GM23338 (cell line): ENCODE measurements around the gene PBX3. TPM values are rescaled to one million over a fixed set of nuclear protein-coding genes. Genes with fewer than 3 reads are reported as not detected.

Experiments used
- ATAC-seq: fragments of 200-7000 bp; cut with Tn5 transposase; 3 replicates; pipeline ENCODE4 v1.9.1; 2020
- DNase-seq: peaks from one replicate; pipeline ENCODE4 v3.0.0-alpha.2; 2015; ENCODE audit warnings: low spot score
- H2AFZ ChIP-seq: fragments of 200-600 bp; sonication (generic); 2 replicates; pipeline ENCODE4 v1.8.0; 2016; ENCODE audit warnings: antibody characterized with exemption, mild to moderate bottlenecking, moderate library complexity
- H3F3A ChIP-seq: fragments of 200-600 bp; sonication (generic); replicated peaks from 2 replicates; pipeline ENCODE4 v1.8.0; 2017; ENCODE audit warnings: antibody characterized with exemption, mixed run types, low read depth
- H3K27ac ChIP-seq: fragments of 200-600 bp; sonication (generic); 2 replicates; pipeline ENCODE4 v1.6.1; 2016; ENCODE audit warnings: low read depth
- H3K27me3 ChIP-seq: fragments of 200-600 bp; sonication (generic); 2 replicates; pipeline ENCODE4 v1.8.0; 2016; ENCODE audit warnings: mild to moderate bottlenecking, mixed run types, moderate library complexity; ENCODE audit not compliant: insufficient read depth
- H3K36me3 ChIP-seq: fragments of 200-600 bp; sonication (generic); 2 replicates; pipeline ENCODE4 v1.8.0; 2016; ENCODE audit warnings: mild to moderate bottlenecking; ENCODE audit not compliant: insufficient read depth
- H3K4me1 ChIP-seq: fragments of 200-600 bp; sonication (generic); 2 replicates; pipeline ENCODE4 v1.8.0; 2016; ENCODE audit warnings: mild to moderate bottlenecking, moderate library complexity; ENCODE audit not compliant: insufficient read depth
- H3K4me2 ChIP-seq: fragments of 200-600 bp; sonication (generic); 2 replicates; pipeline ENCODE4 v1.7.1; 2017; ENCODE audit warnings: mixed run types
- H3K4me3 ChIP-seq: fragments of 200-600 bp; sonication (generic); 2 replicates; pipeline ENCODE4 v1.6.1; 2016; ENCODE audit warnings: mixed run types
- H3K79me2 ChIP-seq: fragments of 200-600 bp; sonication (generic); replicated peaks from 2 replicates; pipeline ENCODE4 v1.8.0; 2017; ENCODE audit warnings: mild to moderate bottlenecking; ENCODE audit not compliant: insufficient read depth
- H3K9me2 ChIP-seq: fragments of 200-600 bp; sonication (generic); 2 replicates; pipeline ENCODE4 v1.8.0; 2017; ENCODE audit not compliant: insufficient read depth
- H4K20me1 ChIP-seq: fragments of 200-600 bp; sonication (generic); replicated peaks from 2 replicates; pipeline ENCODE4 v1.8.0; 2017; ENCODE audit warnings: mild to moderate bottlenecking; ENCODE audit not compliant: insufficient read depth
- H3K27ac Mint-ChIP-seq: 2 replicates; pipeline ENCODE4 v1.8.0; 2020; ENCODE audit warnings: inconsistent platforms, mild to moderate bottlenecking, moderate library complexity, mixed read lengths
- H3K27me3 Mint-ChIP-seq: 3 replicates; pipeline ENCODE4 v1.8.0; 2022; ENCODE audit warnings: low read depth, mild to moderate bottlenecking, moderate library complexity, mixed read lengths, inconsistent platforms; ENCODE audit not compliant: insufficient read depth, poor library complexity
- H3K36me3 Mint-ChIP-seq: 3 replicates; pipeline ENCODE4 v1.8.0; 2021; ENCODE audit warnings: low read depth, mild to moderate bottlenecking, inconsistent platforms, moderate library complexity, mixed read lengths
- H3K4me1 Mint-ChIP-seq: 3 replicates; pipeline ENCODE4 v1.8.0; 2020; ENCODE audit warnings: mild to moderate bottlenecking, inconsistent platforms, mixed read lengths
- H3K4me3 Mint-ChIP-seq: 3 replicates; pipeline ENCODE4 v1.8.0; 2021; ENCODE audit warnings: moderate library complexity, mild to moderate bottlenecking, inconsistent platforms, mixed read lengths
- H3K9me3 Mint-ChIP-seq: 3 replicates; pipeline ENCODE4 v1.8.0; 2020; ENCODE audit warnings: moderate library complexity, mild to moderate bottlenecking, inconsistent platforms, mixed read lengths
- EZH2 ChIP-seq: fragments of 200-600 bp; sonication (generic); IDR thresholded peaks from one replicate; pipeline ENCODE4 v1.8.0; 2017; ENCODE audit warnings: antibody characterized with exemption, mild to moderate bottlenecking, low read depth; ENCODE audit not compliant: unreplicated experiment
- EZH2phosphoT487 ChIP-seq: fragments of 200-600 bp; sonication (generic); IDR thresholded peaks from one replicate; pipeline ENCODE4 v1.8.1; 2018; ENCODE audit warnings: antibody characterized with exemption; ENCODE audit not compliant: unreplicated experiment
- JUNB ChIP-seq: IDR thresholded peaks from one replicate; pipeline ENCODE4 v1.6.1; 2016; ENCODE audit warnings: antibody characterized with exemption; ENCODE audit not compliant: unreplicated experiment
- POLR2AphosphoS5 ChIP-seq: IDR thresholded peaks from 2 replicates; pipeline ENCODE4 v1.6.1; 2016; ENCODE audit warnings: antibody characterized with exemption, low read depth
- STAT1 ChIP-seq: IDR thresholded peaks from one replicate; pipeline ENCODE4 v1.6.1; 2016; ENCODE audit warnings: antibody characterized with exemption; ENCODE audit not compliant: unreplicated experiment
- ZNF331 ChIP-seq: fragments of 250-450 bp; sonication (Bioruptor Pico); IDR thresholded peaks from 2 replicates; pipeline ENCODE4 v1.5.0; 2020; ENCODE audit warnings: low read depth, mild to moderate bottlenecking, moderate library complexity
- polyA plus RNA-seq: library from polyadenylated mRNA; unstranded; fragments of >200 nt; fragmentation: Nextera tagmentation; extraction: Ambion mirVana; gene quantifications from 2 replicates; pipeline ENCODE4 v1.2.1, GENCODE V29; 2016
- total RNA-seq: library from RNA; depleted of rRNA; stranded (reverse); fragments of >200 nt; shearing (Covaris generic); gene quantifications from 2 replicates; pipeline ENCODE4 v1.2.3, GENCODE V29; 2014
- TF ChIP-seq, protein P1 (sequence below): IDR thresholded peaks from 2 replicates; pipeline ENCODE4 v1.6.1; 2016; ENCODE audit warnings: antibody characterized with exemption
- TF ChIP-seq, protein P2 (sequence below): fragments of 250-450 bp; sonication (Bioruptor Pico); IDR thresholded peaks from 2 replicates; pipeline ENCODE4 v1.5.0; 2020; ENCODE audit warnings: mild to moderate bottlenecking, moderate library complexity
- TF ChIP-seq, protein P3 (sequence below): IDR thresholded peaks from one replicate; pipeline ENCODE4 v1.6.1; 2018; ENCODE audit warnings: antibody characterized with exemption; ENCODE audit not compliant: unreplicated experiment
- TF ChIP-seq, protein P4 (sequence below), 2 experiments: fragments of 200-600 bp in 1 of 2; sonication (generic) in 1 of 2; conservative IDR thresholded peaks; 2 replicates each; pipeline versions ENCODE4 v1.5.1 to v1.6.1; 2016 to 2017; ENCODE audit warnings: antibody characterized with exemption in 2 of 2, low read depth in 2 of 2, mild to moderate bottlenecking in 2 of 2, moderate library complexity in 1 of 2

PBX3 gene
- total and polyA plus RNA-seq, 2 experiments from 2014 or later = 28.9 to 50.5 TPM

DNA sequence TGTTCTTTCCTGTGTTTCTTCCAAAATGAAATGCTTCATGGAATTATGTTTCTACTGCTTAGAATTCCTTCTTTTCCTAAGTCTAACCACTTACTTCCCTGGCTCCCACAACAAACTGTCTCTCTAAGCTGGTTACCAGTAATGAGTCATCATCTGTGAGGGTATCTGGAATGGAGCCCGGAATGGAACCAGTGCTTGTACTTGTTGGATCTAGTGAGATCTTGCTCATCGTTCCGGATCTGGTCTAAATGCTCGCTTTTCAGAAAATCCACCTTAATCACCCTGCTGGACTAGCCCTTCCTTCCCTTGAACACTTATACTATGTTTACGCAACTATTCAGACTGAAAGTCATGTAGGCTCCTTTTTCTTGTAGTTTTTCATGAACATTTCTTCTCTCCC lies 184.8 kb downstream of the PBX3 start:
- Histone ChIP-seq H3K27ac (peak overlapping the region; percentile 10; the same call in 1 of the 2 replicates), H3K9me2 (no peaks in the 10 kb centered on the region)
- no peak overlapping the region for H3K27ac Mint-ChIP-seq

More for the DNA sequence above, 184.8 kb downstream of the PBX3 start:
- Histone ChIP-seq H3K4me2 (no peak overlapping the region), H3K4me1 (peaks cover 6% of the 10 kb centered on the region), H3K79me2 (0 out of 2 replicates have a peak, but pooled peaks cover under 1% of the 10 kb centered on the region), H3K27me3 (no peaks in the 10 kb centered on the region), H3K4me3 (no peak overlapping the region), H3F3A (no peaks in the 10 kb centered on the region), H2AFZ (no peak overlapping the region), H4K20me1 (no peaks in the 10 kb centered on the region), H3K36me3 (peaks cover 6% of the 10 kb centered on the region; the same call in 1 of the 2 replicates)
- ATAC-seq (no peak), DNase-seq (no peak)
- H3K4me1 Mint-ChIP-seq = peaks cover 15% of the 10 kb centered on the region
- H3K9me3 Mint-ChIP-seq = no peaks in the 10 kb centered on the region
- no peaks in the 10 kb centered on the region for H3K27me3 Mint-ChIP-seq
- TF ChIP-seq JUNB (no peak), STAT1 (no peak), EZH2phosphoT487 (no peak), EZH2 (no peak), ZNF331 (CRISPR knock-in tag) (no peak), POLR2AphosphoS5 (no peak)
- TF ChIP-seq, protein P1, sequence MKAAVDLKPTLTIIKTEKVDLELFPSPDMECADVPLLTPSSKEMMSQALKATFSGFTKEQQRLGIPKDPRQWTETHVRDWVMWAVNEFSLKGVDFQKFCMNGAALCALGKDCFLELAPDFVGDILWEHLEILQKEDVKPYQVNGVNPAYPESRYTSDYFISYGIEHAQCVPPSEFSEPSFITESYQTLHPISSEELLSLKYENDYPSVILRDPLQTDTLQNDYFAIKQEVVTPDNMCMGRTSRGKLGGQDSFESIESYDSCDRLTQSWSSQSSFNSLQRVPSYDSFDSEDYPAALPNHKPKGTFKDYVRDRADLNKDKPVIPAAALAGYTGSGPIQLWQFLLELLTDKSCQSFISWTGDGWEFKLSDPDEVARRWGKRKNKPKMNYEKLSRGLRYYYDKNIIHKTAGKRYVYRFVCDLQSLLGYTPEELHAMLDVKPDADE = no peak
- TF ChIP-seq, protein P2, sequence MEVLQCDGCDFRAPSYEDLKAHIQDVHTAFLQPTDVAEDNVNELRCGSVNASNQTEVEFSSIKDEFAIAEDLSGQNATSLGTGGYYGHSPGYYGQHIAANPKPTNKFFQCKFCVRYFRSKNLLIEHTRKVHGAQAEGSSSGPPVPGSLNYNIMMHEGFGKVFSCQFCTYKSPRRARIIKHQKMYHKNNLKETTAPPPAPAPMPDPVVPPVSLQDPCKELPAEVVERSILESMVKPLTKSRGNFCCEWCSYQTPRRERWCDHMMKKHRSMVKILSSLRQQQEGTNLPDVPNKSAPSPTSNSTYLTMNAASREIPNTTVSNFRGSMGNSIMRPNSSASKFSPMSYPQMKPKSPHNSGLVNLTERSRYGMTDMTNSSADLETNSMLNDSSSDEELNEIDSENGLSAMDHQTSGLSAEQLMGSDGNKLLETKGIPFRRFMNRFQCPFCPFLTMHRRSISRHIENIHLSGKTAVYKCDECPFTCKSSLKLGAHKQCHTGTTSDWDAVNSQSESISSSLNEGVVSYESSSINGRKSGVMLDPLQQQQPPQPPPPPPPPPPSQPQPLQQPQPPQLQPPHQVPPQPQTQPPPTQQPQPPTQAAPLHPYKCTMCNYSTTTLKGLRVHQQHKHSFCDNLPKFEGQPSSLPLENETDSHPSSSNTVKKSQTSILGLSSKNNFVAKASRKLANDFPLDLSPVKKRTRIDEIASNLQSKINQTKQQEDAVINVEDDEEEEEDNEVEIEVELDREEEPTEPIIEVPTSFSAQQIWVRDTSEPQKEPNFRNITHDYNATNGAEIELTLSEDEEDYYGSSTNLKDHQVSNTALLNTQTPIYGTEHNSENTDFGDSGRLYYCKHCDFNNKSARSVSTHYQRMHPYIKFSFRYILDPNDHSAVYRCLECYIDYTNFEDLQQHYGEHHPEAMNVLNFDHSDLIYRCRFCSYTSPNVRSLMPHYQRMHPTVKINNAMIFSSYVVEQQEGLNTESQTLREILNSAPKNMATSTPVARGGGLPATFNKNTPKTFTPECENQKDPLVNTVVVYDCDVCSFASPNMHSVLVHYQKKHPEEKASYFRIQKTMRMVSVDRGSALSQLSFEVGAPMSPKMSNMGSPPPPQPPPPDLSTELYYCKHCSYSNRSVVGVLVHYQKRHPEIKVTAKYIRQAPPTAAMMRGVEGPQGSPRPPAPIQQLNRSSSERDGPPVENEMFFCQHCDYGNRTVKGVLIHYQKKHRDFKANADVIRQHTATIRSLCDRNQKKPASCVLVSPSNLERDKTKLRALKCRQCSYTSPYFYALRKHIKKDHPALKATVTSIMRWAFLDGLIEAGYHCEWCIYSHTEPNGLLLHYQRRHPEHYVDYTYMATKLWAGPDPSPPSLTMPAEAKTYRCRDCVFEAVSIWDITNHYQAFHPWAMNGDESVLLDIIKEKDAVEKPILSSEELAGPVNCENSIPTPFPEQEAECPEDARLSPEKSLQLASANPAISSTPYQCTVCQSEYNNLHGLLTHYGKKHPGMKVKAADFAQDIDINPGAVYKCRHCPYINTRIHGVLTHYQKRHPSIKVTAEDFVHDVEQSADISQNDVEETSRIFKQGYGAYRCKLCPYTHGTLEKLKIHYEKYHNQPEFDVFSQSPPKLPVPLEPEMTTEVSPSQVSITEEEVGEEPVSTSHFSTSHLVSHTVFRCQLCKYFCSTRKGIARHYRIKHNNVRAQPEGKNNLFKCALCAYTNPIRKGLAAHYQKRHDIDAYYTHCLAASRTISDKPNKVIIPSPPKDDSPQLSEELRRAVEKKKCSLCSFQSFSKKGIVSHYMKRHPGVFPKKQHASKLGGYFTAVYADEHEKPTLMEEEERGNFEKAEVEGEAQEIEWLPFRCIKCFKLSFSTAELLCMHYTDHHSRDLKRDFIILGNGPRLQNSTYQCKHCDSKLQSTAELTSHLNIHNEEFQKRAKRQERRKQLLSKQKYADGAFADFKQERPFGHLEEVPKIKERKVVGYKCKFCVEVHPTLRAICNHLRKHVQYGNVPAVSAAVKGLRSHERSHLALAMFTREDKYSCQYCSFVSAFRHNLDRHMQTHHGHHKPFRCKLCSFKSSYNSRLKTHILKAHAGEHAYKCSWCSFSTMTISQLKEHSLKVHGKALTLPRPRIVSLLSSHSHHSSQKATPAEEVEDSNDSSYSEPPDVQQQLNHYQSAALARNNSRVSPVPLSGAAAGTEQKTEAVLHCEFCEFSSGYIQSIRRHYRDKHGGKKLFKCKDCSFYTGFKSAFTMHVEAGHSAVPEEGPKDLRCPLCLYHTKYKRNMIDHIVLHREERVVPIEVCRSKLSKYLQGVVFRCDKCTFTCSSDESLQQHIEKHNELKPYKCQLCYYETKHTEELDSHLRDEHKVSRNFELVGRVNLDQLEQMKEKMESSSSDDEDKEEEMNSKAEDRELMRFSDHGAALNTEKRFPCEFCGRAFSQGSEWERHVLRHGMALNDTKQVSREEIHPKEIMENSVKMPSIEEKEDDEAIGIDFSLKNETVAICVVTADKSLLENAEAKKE (CRISPR knock-in tag) = no peak
- TF ChIP-seq, protein P3, sequence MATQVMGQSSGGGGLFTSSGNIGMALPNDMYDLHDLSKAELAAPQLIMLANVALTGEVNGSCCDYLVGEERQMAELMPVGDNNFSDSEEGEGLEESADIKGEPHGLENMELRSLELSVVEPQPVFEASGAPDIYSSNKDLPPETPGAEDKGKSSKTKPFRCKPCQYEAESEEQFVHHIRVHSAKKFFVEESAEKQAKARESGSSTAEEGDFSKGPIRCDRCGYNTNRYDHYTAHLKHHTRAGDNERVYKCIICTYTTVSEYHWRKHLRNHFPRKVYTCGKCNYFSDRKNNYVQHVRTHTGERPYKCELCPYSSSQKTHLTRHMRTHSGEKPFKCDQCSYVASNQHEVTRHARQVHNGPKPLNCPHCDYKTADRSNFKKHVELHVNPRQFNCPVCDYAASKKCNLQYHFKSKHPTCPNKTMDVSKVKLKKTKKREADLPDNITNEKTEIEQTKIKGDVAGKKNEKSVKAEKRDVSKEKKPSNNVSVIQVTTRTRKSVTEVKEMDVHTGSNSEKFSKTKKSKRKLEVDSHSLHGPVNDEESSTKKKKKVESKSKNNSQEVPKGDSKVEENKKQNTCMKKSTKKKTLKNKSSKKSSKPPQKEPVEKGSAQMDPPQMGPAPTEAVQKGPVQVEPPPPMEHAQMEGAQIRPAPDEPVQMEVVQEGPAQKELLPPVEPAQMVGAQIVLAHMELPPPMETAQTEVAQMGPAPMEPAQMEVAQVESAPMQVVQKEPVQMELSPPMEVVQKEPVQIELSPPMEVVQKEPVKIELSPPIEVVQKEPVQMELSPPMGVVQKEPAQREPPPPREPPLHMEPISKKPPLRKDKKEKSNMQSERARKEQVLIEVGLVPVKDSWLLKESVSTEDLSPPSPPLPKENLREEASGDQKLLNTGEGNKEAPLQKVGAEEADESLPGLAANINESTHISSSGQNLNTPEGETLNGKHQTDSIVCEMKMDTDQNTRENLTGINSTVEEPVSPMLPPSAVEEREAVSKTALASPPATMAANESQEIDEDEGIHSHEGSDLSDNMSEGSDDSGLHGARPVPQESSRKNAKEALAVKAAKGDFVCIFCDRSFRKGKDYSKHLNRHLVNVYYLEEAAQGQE = no peak
- TF ChIP-seq, protein P4, sequence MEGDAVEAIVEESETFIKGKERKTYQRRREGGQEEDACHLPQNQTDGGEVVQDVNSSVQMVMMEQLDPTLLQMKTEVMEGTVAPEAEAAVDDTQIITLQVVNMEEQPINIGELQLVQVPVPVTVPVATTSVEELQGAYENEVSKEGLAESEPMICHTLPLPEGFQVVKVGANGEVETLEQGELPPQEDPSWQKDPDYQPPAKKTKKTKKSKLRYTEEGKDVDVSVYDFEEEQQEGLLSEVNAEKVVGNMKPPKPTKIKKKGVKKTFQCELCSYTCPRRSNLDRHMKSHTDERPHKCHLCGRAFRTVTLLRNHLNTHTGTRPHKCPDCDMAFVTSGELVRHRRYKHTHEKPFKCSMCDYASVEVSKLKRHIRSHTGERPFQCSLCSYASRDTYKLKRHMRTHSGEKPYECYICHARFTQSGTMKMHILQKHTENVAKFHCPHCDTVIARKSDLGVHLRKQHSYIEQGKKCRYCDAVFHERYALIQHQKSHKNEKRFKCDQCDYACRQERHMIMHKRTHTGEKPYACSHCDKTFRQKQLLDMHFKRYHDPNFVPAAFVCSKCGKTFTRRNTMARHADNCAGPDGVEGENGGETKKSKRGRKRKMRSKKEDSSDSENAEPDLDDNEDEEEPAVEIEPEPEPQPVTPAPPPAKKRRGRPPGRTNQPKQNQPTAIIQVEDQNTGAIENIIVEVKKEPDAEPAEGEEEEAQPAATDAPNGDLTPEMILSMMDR (conservative IDR thresholded peaks at IDR 0.05; ENCODE audit: low read depth in 2 of 2) = no peak
- H3K36me3 Mint-ChIP-seq = peaks cover 5% of the 10 kb centered on the region; the same call in 1 of the 3 replicates
- H3K4me3 Mint-ChIP-seq = no peak overlapping the region
